ENCODE results near the gene TNFRSF21.

DNA sequence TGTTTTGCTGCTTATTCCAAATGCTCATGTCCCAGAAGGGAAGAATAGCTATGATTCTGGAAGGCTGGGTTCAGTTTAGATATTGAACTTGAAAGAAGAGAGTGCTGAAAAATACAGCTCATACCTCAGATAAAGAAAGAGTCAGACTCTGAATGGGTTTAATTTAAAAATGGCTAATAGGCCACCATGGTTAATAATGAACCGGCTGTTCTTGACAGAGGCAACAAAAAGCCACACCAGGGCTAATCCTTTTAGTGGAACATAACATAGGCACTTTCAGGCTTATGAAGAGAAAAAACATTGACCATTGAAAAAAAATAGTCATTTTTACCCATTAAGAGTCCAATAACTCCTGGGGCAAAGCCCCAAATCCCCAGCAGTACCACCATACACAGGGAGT lies 59.4 kb downstream of the TNFRSF21 start:
- TF ChIP-seq CTCF (conservative IDR thresholded peaks at IDR 0.05; ENCODE audit: low read length) (no peak), EZH2phosphoT487 (IDR thresholded peaks at IDR 0.05; ENCODE audit: borderline replicate concordance) (no peak)
